Ectodermal cell (in vitro differentiated cells): ENCODE results near the gene WBP2.
A peak's percentile ranks its signal among the peaks of the same experiment; 100 is the strongest.
"Not testable (repeated sequence)": the region's sequence is repeated elsewhere in the genome, so short reads cannot be mapped to it uniquely, and the experiment has no call there.

Source experiments
- H3K27ac ChIP-seq: 2 replicates; pipeline ENCODE4 v1.7.0; 2013; ENCODE audit warnings: mild to moderate bottlenecking, low read depth, low read length; ENCODE audit not compliant: insufficient read depth, poor library complexity, severe bottlenecking
- H3K27me3 ChIP-seq: 2 replicates; pipeline ENCODE4 v1.7.0; 2013; ENCODE audit warnings: mild to moderate bottlenecking, low read length; ENCODE audit not compliant: insufficient read depth, control insufficient read depth, poor library complexity, severe bottlenecking
- H3K36me3 ChIP-seq: one replicate; pipeline ENCODE4 v1.7.0; 2013; ENCODE audit warnings: low read length; ENCODE audit not compliant: control insufficient read depth, insufficient read depth
- H3K4me1 ChIP-seq: one replicate; pipeline ENCODE4 v1.7.0; 2013; ENCODE audit warnings: low read length; ENCODE audit not compliant: control insufficient read depth, insufficient read depth
- H3K4me3 ChIP-seq: 2 replicates; pipeline ENCODE4 v1.7.0; 2013; ENCODE audit warnings: low read depth, low read length, control low read depth; ENCODE audit not compliant: insufficient read depth
- H3K9me3 ChIP-seq: 2 replicates; pipeline ENCODE4 v1.7.0; 2013; ENCODE audit warnings: mild to moderate bottlenecking, low read length, moderate library complexity; ENCODE audit not compliant: control insufficient read depth
- WGBS, 2 experiments: methylation state at CpG; one replicate each; pipeline ENCODE4 v1.1.7; 2013; ENCODE audit warnings: missing lambda C conversion rate in 2 of 2; 5-methylcytosine and 5-hydroxymethylcytosine counted together

Gene WBP2

GRCh38 chr17:75865404-75866188 is 10.5 kb upstream of the WBP2 start:
- H3K27ac ChIP-seq, H3K27me3 ChIP-seq, H3K36me3 ChIP-seq, H3K4me3 ChIP-seq, H3K4me1 ChIP-seq, H3K9me3 ChIP-seq: not testable (repeated sequence)
- 88 to 89% methylated on average over 14 to 15 of the region's 17 CpGs for WGBS, 2 experiments

DNA sequence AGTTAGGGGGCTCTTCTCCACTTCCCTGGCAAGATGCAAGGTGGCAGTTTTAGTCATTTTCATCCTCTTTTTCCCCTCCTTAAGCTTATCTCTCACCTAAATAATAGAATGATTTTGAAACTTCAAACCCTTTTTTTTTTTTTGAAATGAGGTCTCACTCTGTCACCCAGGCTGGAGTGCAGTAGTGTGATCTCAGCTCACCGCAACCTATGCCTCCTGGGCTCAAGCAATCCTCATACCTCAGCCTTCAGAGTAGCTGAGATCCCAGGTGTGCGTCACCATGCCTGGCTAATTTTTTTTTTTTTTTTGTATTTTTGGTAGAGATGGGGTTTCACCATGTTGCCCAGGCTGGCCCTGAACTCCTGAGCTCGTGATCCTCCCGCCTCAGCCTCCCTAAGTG is 9.8 kb upstream of the WBP2 start:
- H3K9me3 ChIP-seq, H3K36me3 ChIP-seq, H3K27ac ChIP-seq: not testable (repeated sequence)

GRCh38 chr17:75864448-75864871 is 9.3 kb upstream of the WBP2 start:
- 79 to 85% methylated on average over 8 of the region's 8 CpGs for WGBS, 2 experiments
- Histone ChIP-seq H3K4me3 (no peak overlapping the region), H3K9me3 (no peaks in the 10 kb centered on the region), H3K27ac (no peak overlapping the region), H3K27me3 (no peaks in the 10 kb centered on the region), H3K36me3 (no peaks in the 10 kb centered on the region), H3K4me1 (no peaks in the 10 kb centered on the region)

More for the DNA sequence above, 9.8 kb upstream of the WBP2 start:
- H3K4me1 ChIP-seq, H3K27me3 ChIP-seq, H3K4me3 ChIP-seq: not testable (repeated sequence)
- 86 to 90% methylated on average over 4 of the region's 4 CpGs for WGBS, 2 experiments

GRCh38 chr17:75861927-75862317 is 6.8 kb upstream of the WBP2 start:
- H3K27me3 ChIP-seq, result no peaks in the 10 kb centered on the region
- no peaks in the 10 kb centered on the region for H3K4me1 ChIP-seq
- H3K9me3 ChIP-seq, result no peaks in the 10 kb centered on the region
- H3K36me3 ChIP-seq, result no peaks in the 10 kb centered on the region
- WGBS, 2 experiments, result 91 to 96% methylated on average over 9 of the region's 9 CpGs
- no peak overlapping the region for H3K4me3 ChIP-seq
- H3K27ac ChIP-seq, result no peak overlapping the region

GRCh38 chr17:75859358-75859757 is 4.2 kb upstream of the WBP2 start:
- not testable (repeated sequence) for H3K4me3 ChIP-seq, H3K27me3 ChIP-seq, H3K36me3 ChIP-seq, H3K4me1 ChIP-seq, H3K9me3 ChIP-seq, H3K27ac ChIP-seq
- WGBS, 2 experiments, result 92 to 93% methylated on average over 10 of the region's 10 CpGs

DNA sequence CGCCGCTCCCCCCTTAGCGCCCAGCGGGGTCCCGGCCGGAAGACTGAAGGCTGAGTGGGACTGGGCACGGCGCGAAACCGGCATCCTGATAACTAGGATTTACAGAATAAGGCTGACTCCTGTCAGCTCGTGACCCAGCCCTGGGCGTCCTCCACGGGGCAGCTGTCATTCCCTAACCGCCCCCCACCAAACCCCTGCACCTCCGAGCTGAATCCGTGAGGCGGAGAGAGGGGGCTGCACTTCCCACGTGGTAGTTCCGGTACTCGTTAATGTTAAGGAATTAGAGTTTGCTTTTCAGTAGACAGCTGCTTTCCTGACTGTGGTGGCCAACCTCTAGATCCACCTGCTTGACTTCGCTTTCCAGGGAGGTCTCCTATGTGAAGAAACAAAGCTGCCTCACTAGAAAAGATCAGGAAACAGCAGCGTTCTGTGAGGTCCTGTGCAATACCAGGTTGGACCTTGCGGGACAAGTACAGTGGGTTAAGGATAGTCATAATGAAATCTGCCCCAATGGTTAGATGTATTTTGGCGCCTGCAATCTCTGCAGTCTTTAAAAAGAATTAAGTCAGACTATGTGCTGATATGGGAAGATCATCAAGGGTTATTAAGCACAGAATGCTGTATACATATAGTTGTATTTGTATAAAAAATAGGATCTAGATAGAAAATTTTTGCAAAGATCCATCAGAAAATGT is 1.1 kb upstream of the WBP2 start:
- Histone ChIP-seq H3K4me1 (peaks cover 6% of the 10 kb centered on the region), H3K36me3 (peaks cover 3% of the 10 kb centered on the region), H3K27ac (peak overlapping the region; percentile 79), H3K4me3 (peak overlapping the region; percentile 88), H3K27me3 (no peaks in the 10 kb centered on the region), H3K9me3 (no peaks in the 10 kb centered on the region)
- 4 to 5% methylated on average over 24 of the region's 24 CpGs for WGBS, 2 experiments

- Histone ChIP-seq H3K27me3 (no peaks in the 10 kb centered on the region), H3K27ac (no peak overlapping the region)
These were observed 240 bp downstream of the WBP2 start for GRCh38 chr17:75854881-75855309.

GRCh38 chr17:75854101-75854748 is 910 bp downstream of the WBP2 start:
- Histone ChIP-seq H3K27me3 (no peaks in the 10 kb centered on the region), H3K9me3 (no peaks in the 10 kb centered on the region), H3K27ac (no peak overlapping the region), H3K4me3 (peak overlapping the region; percentile 88), H3K36me3 (peaks cover 13% of the 10 kb centered on the region), H3K4me1 (peaks cover 6% of the 10 kb centered on the region)
- WGBS, 2 experiments, result 50 to 51% methylated on average over 7 of the region's 7 CpGs

More at GRCh38 chr17:75854881-75855309, 240 bp downstream of the WBP2 start:
- Histone ChIP-seq H3K36me3 (peaks cover 13% of the 10 kb centered on the region), H3K9me3 (no peaks in the 10 kb centered on the region), H3K4me3 (peak overlapping the region; percentile 88), H3K4me1 (peaks cover 6% of the 10 kb centered on the region)
- 1 to 2% methylated on average over 19 of the region's 19 CpGs for WGBS, 2 experiments

GRCh38 chr17:75853433-75853832 is 1.7 kb downstream of the WBP2 start:
- no peaks in the 10 kb centered on the region for H3K27me3 ChIP-seq
- no peak overlapping the region for H3K4me3 ChIP-seq
- no peaks in the 10 kb centered on the region for H3K9me3 ChIP-seq
- no peak overlapping the region for H3K27ac ChIP-seq
- WGBS, 2 experiments, result 90 to 94% methylated on average over 6 to 7 of the region's 7 CpGs
- peaks cover 13% of the 10 kb centered on the region for H3K36me3 ChIP-seq
- peaks cover 6% of the 10 kb centered on the region for H3K4me1 ChIP-seq

GRCh38 chr17:75851693-75851991 is 3.5 kb downstream of the WBP2 start:
- not testable (repeated sequence) for H3K27ac ChIP-seq, H3K27me3 ChIP-seq, H3K4me1 ChIP-seq, H3K4me3 ChIP-seq, H3K9me3 ChIP-seq
- WGBS, 2 experiments, result 93 to 94% methylated on average over 15 of the region's 15 CpGs
- H3K36me3 ChIP-seq, result peaks cover 19% of the 10 kb centered on the region
